Neuronal stem cell (in vitro differentiated cells): ENCODE results near the gene TMEM95.

Experiments used
- DNase-seq: peaks from one replicate; pipeline ENCODE4 v3.0.0-alpha.2; 2013; ENCODE audit warnings: low spot score
- H2AFZ ChIP-seq: one replicate; pipeline ENCODE4 v1.6.1; 2013; ENCODE audit warnings: mild to moderate bottlenecking, low read length, inconsistent platforms
- H2AK5ac ChIP-seq: 2 replicates; pipeline ENCODE4 v1.6.1; 2013; ENCODE audit warnings: low read depth, mild to moderate bottlenecking, inconsistent platforms, low read length, moderate library complexity, mixed read lengths
- H2BK120ac ChIP-seq: 2 replicates; pipeline ENCODE4 v1.6.1; 2013; ENCODE audit warnings: low read depth, mild to moderate bottlenecking, inconsistent platforms, low read length, moderate library complexity, mixed read lengths
- H2BK12ac ChIP-seq: one replicate; pipeline ENCODE4 v1.6.1; 2013; ENCODE audit warnings: low read length, inconsistent platforms
- H2BK15ac ChIP-seq: 2 replicates; pipeline ENCODE4 v1.6.1; 2013; ENCODE audit warnings: mild to moderate bottlenecking, low read length, inconsistent platforms, mixed read lengths
- H2BK5ac ChIP-seq: one replicate; pipeline ENCODE4 v1.6.1; 2013; ENCODE audit warnings: inconsistent platforms, mild to moderate bottlenecking, low read length, moderate library complexity
- H3K14ac ChIP-seq: one replicate; pipeline ENCODE4 v1.6.1; 2013; ENCODE audit warnings: low read length, inconsistent platforms
- H3K18ac ChIP-seq: 2 replicates; pipeline ENCODE4 v1.6.1; 2013; ENCODE audit warnings: low read length, inconsistent platforms
- H3K23ac ChIP-seq: 2 replicates; pipeline ENCODE4 v1.6.1; 2013; ENCODE audit warnings: low read depth, mild to moderate bottlenecking, mixed read lengths, low read length, inconsistent platforms; ENCODE audit not compliant: poor library complexity
- H3K27ac ChIP-seq: replicated peaks from 3 replicates; pipeline ENCODE4 v1.5.1; 2013; ENCODE audit warnings: low read length, inconsistent platforms
- H3K27me3 ChIP-seq, 3 experiments: 2 replicates each; pipeline ENCODE4 v1.6.1; 2013; ENCODE audit warnings: low read length in 3 of 3, mild to moderate bottlenecking in 2 of 3, inconsistent platforms in 1 of 3, low read depth in 1 of 3, mixed read lengths in 1 of 3, moderate library complexity in 1 of 3; ENCODE audit not compliant: control insufficient read depth in 3 of 3, insufficient read depth in 3 of 3
- H3K36me3 ChIP-seq, 2 donors: replicated peaks in 1 of 2; 2 replicates each; pipeline ENCODE4 v1.6.1; 2013; ENCODE audit warnings: low read length in 2 of 2; ENCODE audit not compliant: control insufficient read depth in 2 of 2, insufficient read depth in 2 of 2
- H3K4ac ChIP-seq: 2 replicates; pipeline ENCODE4 v1.6.1; 2013; ENCODE audit warnings: inconsistent platforms, mild to moderate bottlenecking, low read length, moderate library complexity
- H3K4me1 ChIP-seq, 2 donors: 1 replicate in 1 of 2; 2 replicates in 1 of 2; pipeline ENCODE4 v1.6.1; 2013; ENCODE audit warnings: low read length in 2 of 2, low read depth in 1 of 2; ENCODE audit not compliant: control insufficient read depth in 2 of 2, insufficient read depth in 1 of 2
- H3K4me2 ChIP-seq: one replicate; pipeline ENCODE4 v1.6.1; 2013; ENCODE audit warnings: mild to moderate bottlenecking, low read length, inconsistent platforms; ENCODE audit not compliant: insufficient read depth, poor library complexity, severe bottlenecking
- H3K4me3 ChIP-seq, 2 donors: 2 replicates each; pipeline ENCODE4 v1.5.1; 2013; ENCODE audit warnings: low read length in 2 of 2, mild to moderate bottlenecking in 2 of 2, inconsistent platforms in 1 of 2, moderate library complexity in 1 of 2
- H3K79me1 ChIP-seq: one replicate; pipeline ENCODE4 v1.6.1; 2013; ENCODE audit warnings: low read depth, mild to moderate bottlenecking, inconsistent platforms, low read length, moderate library complexity
- H3K9ac ChIP-seq: one replicate; pipeline ENCODE4 v1.6.1; 2013; ENCODE audit warnings: mild to moderate bottlenecking, low read depth, low read length, inconsistent platforms; ENCODE audit not compliant: poor library complexity
- H3K9me3 ChIP-seq, 2 donors: replicated peaks in 1 of 2; 2 replicates each; pipeline versions ENCODE3 to v1.6.1; 2013; ENCODE audit warnings: low read length in 2 of 2, mild to moderate bottlenecking in 2 of 2, inconsistent platforms in 1 of 2, low read depth in 1 of 2, mixed read lengths in 1 of 2, moderate library complexity in 1 of 2; ENCODE audit not compliant: control insufficient read depth in 2 of 2, insufficient read depth in 1 of 2
- H4K8ac ChIP-seq: one replicate; pipeline ENCODE4 v1.6.1; 2013; ENCODE audit warnings: low read depth, mild to moderate bottlenecking, inconsistent platforms, low read length, moderate library complexity
- H4K91ac ChIP-seq: one replicate; pipeline ENCODE4 v1.6.1; 2013; ENCODE audit warnings: low read length, low read depth, mild to moderate bottlenecking, inconsistent platforms; ENCODE audit not compliant: poor library complexity
- WGBS, 2 donors: extraction: QIAGEN DNeasy Blood & Tissue Kit; methylation state at CpG; one replicate each; pipeline ENCODE4 v1.1.7; 2013; ENCODE audit warnings: missing lambda C conversion rate in 2 of 2, mixed read lengths in 1 of 2; ENCODE audit not compliant: insufficient read length in 2 of 2, insufficient replicate concordance in 1 of 2; ENCODE audit errors: extremely low coverage in 2 of 2; 5-methylcytosine and 5-hydroxymethylcytosine counted together

The TMEM95 gene

GRCh38 chr17:7313088-7313889 lies 41.7 kb upstream of the TMEM95 start:
- no peak for DNase-seq
- peaks cover 59 to 77% of the 10 kb centered on the region in 2 donors for H3K36me3 ChIP-seq
- H3K14ac ChIP-seq = no peak overlapping the region
- peaks cover 7% of the 10 kb centered on the region for H3K79me1 ChIP-seq
- no CpG with 5 or more reads among the region's 7 CpGs for WGBS, 2 donors
- H4K8ac ChIP-seq = no peak overlapping the region
- no peak overlapping the region for H2AK5ac ChIP-seq
- H2AFZ ChIP-seq = no peak overlapping the region
- no peak overlapping the region for H2BK120ac ChIP-seq
- H3K18ac ChIP-seq = no peak overlapping the region
- no peaks in the 10 kb centered on the region for H3K9me3 ChIP-seq
- no peak overlapping the region for H3K9ac ChIP-seq
- no peak overlapping the region for H2BK15ac ChIP-seq
- H3K4me2 ChIP-seq = no peak overlapping the region
- H4K91ac ChIP-seq = no peak overlapping the region
- H3K27me3 ChIP-seq = no peaks in the 10 kb centered on the region
- peak overlapping the region in 1 of 2 donors; percentile 60 for H3K4me3 ChIP-seq
- H2BK12ac ChIP-seq = no peak overlapping the region
- H3K23ac ChIP-seq = no peak overlapping the region
- H2BK5ac ChIP-seq = no peak overlapping the region
- peaks cover 8 to 18% of the 10 kb centered on the region in 2 donors for H3K4me1 ChIP-seq
- no peak overlapping the region for H3K4ac ChIP-seq
- H3K27ac ChIP-seq = no peak overlapping the region

- H3K23ac ChIP-seq = no peak overlapping the region
- H3K27me3 ChIP-seq = no peaks in the 10 kb centered on the region
- no peak overlapping the region for H2BK15ac ChIP-seq
- H2AK5ac ChIP-seq = no peak overlapping the region
- no peak overlapping the region for H4K8ac ChIP-seq
- H2BK120ac ChIP-seq = peak overlapping the region; percentile 78
- no peak overlapping the region for H3K27ac ChIP-seq
- H3K4ac ChIP-seq = no peak overlapping the region
- H3K18ac ChIP-seq = no peak overlapping the region
- H3K4me2 ChIP-seq = peak overlapping the region; percentile 93
- H3K4me3 ChIP-seq = peak overlapping the region; percentile 60 to 92
- H3K9ac ChIP-seq = peak overlapping the region; percentile 91
- H2BK5ac ChIP-seq = no peak overlapping the region
- no peak overlapping the region for H2AFZ ChIP-seq
- H3K4me1 ChIP-seq = peaks cover 8 to 16% of the 10 kb centered on the region in 2 donors
- DNase-seq = no peak
- no peak overlapping the region for H3K14ac ChIP-seq
- no peak overlapping the region for H2BK12ac ChIP-seq
- no CpG with 5 or more reads among the region's 9 CpGs for WGBS, 2 donors
- H4K91ac ChIP-seq = no peak overlapping the region
- H3K79me1 ChIP-seq = peaks cover 7% of the 10 kb centered on the region
- H3K9me3 ChIP-seq = no peaks in the 10 kb centered on the region
- peaks cover 68 to 85% of the 10 kb centered on the region in 2 donors for H3K36me3 ChIP-seq
Observed at GRCh38 chr17:7313890-7314718, 40.9 kb upstream of the TMEM95 start.

GRCh38 chr17:7314719-7315569 lies 40.0 kb upstream of the TMEM95 start, which contains the start of gene GPS2:
Gene GPS2, minus strand, starts transcription at chr17:7315360. Its CDS starts 308 bp downstream, at chr17:7315052.
- H3K4me2 ChIP-seq = peak within 1 kb of the TSS; percentile 93
- no peak within 1 kb of the TSS for H4K91ac ChIP-seq
- peak within 1 kb of the TSS; percentile 39 for H3K4ac ChIP-seq
- H3K23ac ChIP-seq = peak within 1 kb of the TSS; percentile 94
- peak within 1 kb of the TSS; percentile 95 for H3K18ac ChIP-seq
- peak within 1 kb of the TSS; percentile 60 to 92 for H3K4me3 ChIP-seq
- H2BK120ac ChIP-seq = peak within 1 kb of the TSS; percentile 78
- peak within 1 kb of the TSS; percentile 95 for H2AFZ ChIP-seq
- H2BK15ac ChIP-seq = no peak within 1 kb of the TSS
- peak within 1 kb of the TSS; percentile 69 for H2BK12ac ChIP-seq
- H3K14ac ChIP-seq = no peak within 1 kb of the TSS
- H2AK5ac ChIP-seq = peak within 1 kb of the TSS; percentile 87
- DNase-seq = peak; percentile 78
- peak within 1 kb of the TSS; percentile 85 for H2BK5ac ChIP-seq
- peak within 1 kb of the TSS; percentile 95 for H4K8ac ChIP-seq
- H3K4me1 ChIP-seq = peaks cover 6 to 13% of the 10 kb centered on the region in 2 donors
- peak within 1 kb of the TSS; percentile 80 for H3K27ac ChIP-seq
- H3K27me3 ChIP-seq = no peaks in the 10 kb centered on the region
- peak within 1 kb of the TSS; percentile 91 for H3K9ac ChIP-seq
- H3K36me3 ChIP-seq = peaks cover 62 to 78% of the 10 kb centered on the region in 2 donors
- peaks cover 7% of the 10 kb centered on the region for H3K79me1 ChIP-seq
- no CpG with 5 or more reads among the region's 95 CpGs for WGBS, 2 donors
- H3K9me3 ChIP-seq = no peaks in the 10 kb centered on the region
